Activated T-cell treated with anti-CD3 and anti-CD28 coated beads for 24 hours (primary cell): Measurements from ENCODE around the gene FANCD2OS.
"Not testable (repeated sequence)": the region's sequence is repeated elsewhere in the genome, so short reads cannot be mapped to it uniquely, and the experiment has no call there.

Experiments used
- DNase-seq: peaks from one replicate; pipeline ENCODE4 v3.0.0-alpha.2; 2020; ENCODE audit warnings: low read depth

The FANCD2OS gene

GRCh38 chr3:10108091-10108490, at the start of gene FANCD2OS:
FANCD2OS (minus strand) TSS chr3:10108255; CDS start chr3:10104774, 3,481 bp downstream.
- no peak for DNase-seq

- DNase-seq: no peak
Measured at GRCh38 chr3:10157031-10157430, 49.0 kb upstream of the FANCD2OS start.

GRCh38 chr3:10155658-10156057, 47.6 kb upstream of the FANCD2OS start:
- no peak for DNase-seq

GRCh38 chr3:10155123-10155472, 47.0 kb upstream of the FANCD2OS start:
- no peak for DNase-seq

GRCh38 chr3:10154335-10155122, 46.5 kb upstream of the FANCD2OS start:
- no peak for DNase-seq

- DNase-seq: no peak
Measured at GRCh38 chr3:10150987-10151386, 42.9 kb upstream of the FANCD2OS start.

GRCh38 chr3:10149226-10149625, 41.2 kb upstream of the FANCD2OS start:
- no peak for DNase-seq

GRCh38 chr3:10145685-10146084, 37.6 kb upstream of the FANCD2OS start:
- no peak for DNase-seq

GRCh38 chr3:10142707-10143560, 34.9 kb upstream of the FANCD2OS start:
- no peak for DNase-seq

GRCh38 chr3:10140996-10141546, 33.0 kb upstream of the FANCD2OS start:
- DNase-seq: no peak

- DNase-seq: no peak
Measured at GRCh38 chr3:10137178-10137577, 29.1 kb upstream of the FANCD2OS start.

- no peak for DNase-seq
Measured at GRCh38 chr3:10136426-10137005, 28.5 kb upstream of the FANCD2OS start.

- DNase-seq: not testable (repeated sequence)
Measured at GRCh38 chr3:10135872-10136271, 27.8 kb upstream of the FANCD2OS start.

GRCh38 chr3:10122724-10123123, 14.7 kb upstream of the FANCD2OS start:
- no peak for DNase-seq

- no peak for DNase-seq
Measured at GRCh38 chr3:10121064-10121463, 13.0 kb upstream of the FANCD2OS start.

GRCh38 chr3:10119376-10119775, 11.3 kb upstream of the FANCD2OS start:
- no peak for DNase-seq

- DNase-seq: no peak
Measured at GRCh38 chr3:10116928-10117327, 8.9 kb upstream of the FANCD2OS start.

GRCh38 chr3:10116138-10116460, 8.0 kb upstream of the FANCD2OS start:
- DNase-seq: peak; percentile 11

GRCh38 chr3:10115326-10116137, 7.5 kb upstream of the FANCD2OS start, which contains the start of gene BRK1:
BRK1 (plus strand) TSS chr3:10115675; CDS start chr3:10115702, 27 bp downstream.
- peak; percentile 92 for DNase-seq

- DNase-seq: no peak
Measured at GRCh38 chr3:10106919-10107318, 1.1 kb downstream of the FANCD2OS start.

GRCh38 chr3:10099041-10099440, 9.0 kb downstream of the FANCD2OS start:
- no peak for DNase-seq

GRCh38 chr3:10093678-10094077, 14.4 kb downstream of the FANCD2OS start:
- DNase-seq: no peak
